T-cell (primary cell): ENCODE results near the gene CLSTN2. TPM values are rescaled to one million over a fixed set of nuclear protein-coding genes. Genes with fewer than 3 reads are reported as not detected.

Source experiments
- ATAC-seq, 4 experiments: fragments of 200-7000 bp in 3 of 4; fragments of 150-1000 bp in 1 of 4; cut with Tn5 transposase; replicated peaks in 1 of 4; 1 replicate in 3 of 4; 2 replicates in 1 of 4; pipeline ENCODE4 v1.10.0; 2021; ENCODE audit warnings: moderate library complexity in 3 of 4, mild to moderate bottlenecking in 2 of 4, moderate number of reproducible peaks in 1 of 4
- CTCF ChIA-PET, 2 donors: fragments of 300-600 bp; sonication (Branson Sonifier 250); formaldehyde crosslinking; loops; one replicate each; lab custom pipeline; 2022; ENCODE audit warnings: antibody characterized with exemption in 2 of 2; lab: Charles Lee
- POLR2A ChIA-PET, 2 donors: fragments of 300-600 bp; sonication (Branson Sonifier 250); formaldehyde crosslinking; loops; one replicate each; lab custom pipeline; 2022; ENCODE audit warnings: antibody characterized with exemption in 2 of 2; lab: Charles Lee
- DNase-seq, 35 experiments: peaks; one replicate each; pipeline versions ENCODE4 v3.0.0 to v3.0.0-alpha.2; 2013 to 2023
- H3K27ac ChIP-seq: one replicate; pipeline ENCODE4 v1.5.1; 2013; ENCODE audit warnings: low read length
- H3K27me3 ChIP-seq, 2 experiments: replicated peaks in 1 of 2; 1 replicate in 1 of 2; 2 replicates in 1 of 2; pipeline versions ENCODE4 v1.6.1 to v1.7.0; 2013; ENCODE audit warnings: low read length in 1 of 2, mixed read lengths in 1 of 2; ENCODE audit not compliant: control insufficient read depth in 2 of 2, insufficient read depth in 2 of 2; ENCODE audit errors: extremely low read depth in 1 of 2
- H3K36me3 ChIP-seq, 2 donors: 1 replicate in 1 of 2; 2 replicates in 1 of 2; pipeline versions ENCODE4 v1.6.1 to v1.7.0; 2013; ENCODE audit warnings: low read length in 1 of 2; ENCODE audit not compliant: control insufficient read depth in 2 of 2, insufficient read depth in 1 of 2; ENCODE audit errors: extremely low read depth in 1 of 2
- H3K4me1 ChIP-seq, 2 experiments: 1 replicate in 1 of 2; 2 replicates in 1 of 2; pipeline versions ENCODE4 v1.6.1 to v1.7.0; 2013; ENCODE audit warnings: low read length in 2 of 2, mixed read lengths in 1 of 2; ENCODE audit not compliant: insufficient read depth in 2 of 2, control insufficient read depth in 1 of 2; ENCODE audit errors: extremely low read depth in 1 of 2
- H3K4me3 ChIP-seq, 2 donors: 1 replicate in 1 of 2; 2 replicates in 1 of 2; pipeline versions ENCODE4 v1.5.1 to v1.7.0; 2013; ENCODE audit warnings: mild to moderate bottlenecking in 2 of 2, low read length in 1 of 2, moderate library complexity in 1 of 2; ENCODE audit not compliant: control insufficient read depth in 1 of 2; ENCODE audit errors: extremely low read depth in 1 of 2
- H3K9me3 ChIP-seq: 2 replicates; pipeline ENCODE4 v1.7.0; 2013
- H3K27ac Mint-ChIP-seq, 2 donors: one replicate each; pipeline ENCODE4 v1.8.0; 2020 to 2021; ENCODE audit warnings: mild to moderate bottlenecking in 2 of 2, mixed read lengths in 2 of 2
- H3K27me3 Mint-ChIP-seq, 2 donors: one replicate each; pipeline ENCODE4 v1.8.0; 2021 to 2022; ENCODE audit warnings: mixed read lengths in 2 of 2
- H3K36me3 Mint-ChIP-seq: one replicate; pipeline ENCODE4 v1.8.0; 2021; ENCODE audit warnings: mixed read lengths
- H3K4me1 Mint-ChIP-seq, 3 donors: one replicate each; pipeline ENCODE4 v1.8.0; 2020 to 2022; ENCODE audit warnings: mixed read lengths in 3 of 3, mild to moderate bottlenecking in 1 of 3
- H3K4me3 Mint-ChIP-seq, 3 donors: one replicate each; pipeline ENCODE4 v1.8.0; 2020 to 2022; ENCODE audit warnings: mild to moderate bottlenecking in 3 of 3, mixed read lengths in 3 of 3, moderate library complexity in 3 of 3
- H3K9me3 Mint-ChIP-seq, 3 donors: one replicate each; pipeline ENCODE4 v1.8.0; 2020 to 2022; ENCODE audit warnings: mixed read lengths in 3 of 3
- WGBS: methylation state at CpG from one replicate; pipeline ENCODE4 v1.1.5; 2013; ENCODE audit warnings: missing lambda C conversion rate; ENCODE audit not compliant: insufficient coverage; 5-methylcytosine and 5-hydroxymethylcytosine counted together
- total RNA-seq, 35 experiments: library from RNA in 6 of 35; stranded (reverse) in 6 of 35; fragments of 120-200 nt in 1 of 35; gene quantifications; one replicate each; pipeline versions ENCODE4 v1.2.1 to v1.2.4 and lab custom pipeline; 2013 to 2026

Gene CLSTN2
- total RNA-seq, 5 donors from 2014 or later (not counting 1 experiment from before 2014, with no cell fraction given): under 0.01 to 0.12 (median 0.03) TPM; not detected in 2

DNA sequence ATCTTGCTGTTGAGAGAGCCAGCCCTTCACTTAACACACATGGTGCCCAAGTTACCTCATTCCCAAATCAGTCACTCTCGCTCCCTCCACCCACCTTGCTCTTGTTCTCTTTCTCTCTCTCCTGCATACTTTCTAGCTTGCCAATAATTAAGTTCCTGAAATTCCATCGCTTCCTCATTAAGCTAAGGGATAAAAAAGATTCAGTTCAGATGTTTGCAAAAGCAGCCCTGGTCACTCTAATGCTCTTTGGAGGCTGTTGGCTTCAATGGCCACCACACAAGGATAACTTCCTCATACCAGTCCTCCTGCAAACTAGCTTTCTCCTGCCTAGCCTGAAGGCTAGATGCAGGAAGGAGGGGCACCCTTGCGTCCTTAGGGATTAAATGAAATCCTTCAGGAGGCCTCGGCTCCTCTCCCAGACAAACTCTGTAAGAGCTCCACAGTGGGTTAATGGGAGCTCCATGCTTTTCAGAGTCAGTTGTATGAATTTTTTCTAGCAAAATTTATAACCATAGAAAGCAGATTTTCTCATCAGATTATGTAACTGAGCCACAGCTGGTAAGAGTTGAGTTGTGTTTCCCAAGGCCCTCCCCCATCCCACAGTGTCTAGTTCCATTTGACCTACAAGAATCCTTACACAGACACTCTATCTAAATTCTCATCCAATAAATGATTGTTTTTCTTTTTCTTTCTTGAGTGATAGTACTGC lies 566.2 kb downstream of the CLSTN2 start:
- Mint-ChIP-seq H3K9me3 (no peaks in the 10 kb centered on the region), H3K27me3 (peaks cover 0 to 10% of the 10 kb centered on the region in 2 donors), H3K4me3 (no peak overlapping the region), H3K4me1 (no peaks in the 10 kb centered on the region), H3K27ac (no peak overlapping the region), H3K36me3 (no peaks in the 10 kb centered on the region)
- DNase-seq (no peak), ATAC-seq (no peak)
- ChIA-PET CTCF (no interaction called here), POLR2A (no interaction called here)
- Histone ChIP-seq H3K36me3 (no peaks in the 10 kb centered on the region), H3K9me3 (no peaks in the 10 kb centered on the region), H3K4me3 (no peak overlapping the region), H3K27me3 (peaks cover 0 to 7% of the 10 kb centered on the region in 2 experiments), H3K27ac (no peak overlapping the region), H3K4me1 (no peaks in the 10 kb centered on the region)
- 75% methylated on average over 1 of the region's 4 CpGs for WGBS

DNA sequence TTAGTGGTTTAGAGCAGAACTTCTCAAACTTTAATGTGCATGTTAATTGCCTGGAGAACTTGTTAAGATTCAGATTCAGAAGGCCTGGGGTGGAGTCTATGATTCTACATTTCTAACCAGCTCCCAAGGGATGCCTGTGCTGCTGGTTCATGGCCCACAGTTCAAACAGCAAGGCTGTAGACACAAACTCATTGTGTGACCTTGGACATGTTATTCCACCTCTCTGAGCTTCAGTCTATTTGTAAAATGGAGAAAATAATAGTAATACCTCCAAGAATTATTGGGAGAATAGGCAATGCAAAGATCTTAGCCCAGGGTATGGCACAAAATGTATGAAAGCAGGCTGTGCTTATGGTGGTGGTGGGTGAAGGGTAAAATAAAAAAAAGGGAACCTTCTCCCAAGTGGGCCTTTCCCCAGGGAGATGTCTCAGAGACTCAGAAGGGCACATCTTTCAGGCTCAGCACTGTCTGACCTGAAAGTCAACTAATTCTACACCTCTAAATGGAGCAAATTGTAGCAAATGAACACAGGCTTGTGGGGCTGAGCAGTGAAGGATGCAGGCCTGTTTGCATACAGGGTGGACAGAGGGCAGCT lies 566.9 kb downstream of the CLSTN2 start:
- H3K9me3 ChIP-seq: no peaks in the 10 kb centered on the region
- H3K36me3 ChIP-seq: no peaks in the 10 kb centered on the region
- no peaks in the 10 kb centered on the region for H3K9me3 Mint-ChIP-seq
- no peak overlapping the region for H3K4me3 Mint-ChIP-seq
- no peaks in the 10 kb centered on the region for H3K4me1 Mint-ChIP-seq
- no peak overlapping the region for H3K4me3 ChIP-seq
- no peaks in the 10 kb centered on the region for H3K4me1 ChIP-seq
- ChIA-PET POLR2A (no interaction called here), CTCF (no interaction called here)
- H3K27me3 ChIP-seq: peaks cover 0 to 7% of the 10 kb centered on the region in 2 experiments
- ATAC-seq (no peak), DNase-seq (no peak)
- H3K27ac Mint-ChIP-seq: no peak overlapping the region
- peaks cover 0 to 13% of the 10 kb centered on the region in 2 donors for H3K27me3 Mint-ChIP-seq
- H3K27ac ChIP-seq: no peak overlapping the region
- H3K36me3 Mint-ChIP-seq: no peaks in the 10 kb centered on the region

DNA sequence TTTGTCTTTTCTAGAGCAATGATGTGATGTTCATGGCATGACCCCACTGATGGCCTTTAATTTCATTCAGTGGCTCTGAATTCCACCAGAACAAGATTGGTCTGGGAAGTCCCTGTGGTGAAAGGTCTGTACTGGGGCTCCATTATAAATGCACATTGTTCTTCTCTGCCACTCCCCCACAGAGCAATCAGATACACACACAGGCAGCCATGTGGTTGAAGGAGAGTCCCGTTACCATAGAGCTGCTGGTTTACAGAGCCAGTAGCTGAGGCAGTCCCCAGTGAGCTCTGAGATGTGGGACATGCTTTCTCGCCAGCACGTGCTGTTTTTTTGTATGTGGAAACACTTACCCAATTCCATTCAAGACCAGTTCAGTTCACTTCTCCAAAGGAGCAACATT lies 570.2 kb downstream of the CLSTN2 start:
- POLR2A ChIA-PET: no interaction called here
- Histone ChIP-seq H3K9me3 (no peaks in the 10 kb centered on the region), H3K4me1 (no peaks in the 10 kb centered on the region), H3K27ac (no peak overlapping the region), H3K27me3 (no peaks in the 10 kb centered on the region), H3K4me3 (no peak overlapping the region), H3K36me3 (no peaks in the 10 kb centered on the region)
- no peak overlapping the region for H3K4me3 Mint-ChIP-seq
- H3K4me1 Mint-ChIP-seq: no peaks in the 10 kb centered on the region
- DNase-seq (no peak), ATAC-seq (no peak)
- H3K27ac Mint-ChIP-seq: no peak overlapping the region
- CTCF ChIA-PET: no interaction called here
- no CpG with 5 or more reads among the region's 3 CpGs for WGBS
- peaks cover 5 to 21% of the 10 kb centered on the region in 2 donors for H3K27me3 Mint-ChIP-seq
- no peaks in the 10 kb centered on the region for H3K36me3 Mint-ChIP-seq
- no peaks in the 10 kb centered on the region for H3K9me3 Mint-ChIP-seq

DNA sequence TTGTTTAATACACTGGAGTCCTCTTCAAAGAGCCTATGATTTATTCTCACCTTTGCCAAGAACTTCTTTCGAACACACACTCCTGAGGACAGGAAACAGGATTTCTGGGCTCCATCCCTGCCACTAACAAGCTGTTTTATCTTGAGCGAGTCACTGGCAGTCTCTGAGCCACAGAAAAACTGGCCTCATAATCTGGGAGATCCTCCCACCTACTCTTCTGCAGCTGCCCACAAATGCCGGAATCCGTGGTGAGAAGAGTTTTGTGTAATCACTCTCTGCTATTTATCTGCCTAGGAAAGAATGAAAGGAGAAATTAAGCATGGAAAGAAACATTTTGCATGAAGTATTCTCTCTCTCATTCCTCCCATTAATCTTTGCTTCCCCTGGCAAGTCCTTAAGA lies 570.9 kb downstream of the CLSTN2 start:
- ChIA-PET CTCF (no interaction called here), POLR2A (no interaction called here)
- Mint-ChIP-seq H3K4me1 (no peaks in the 10 kb centered on the region), H3K9me3 (no peaks in the 10 kb centered on the region), H3K4me3 (no peak overlapping the region), H3K27me3 (peaks cover 5 to 23% of the 10 kb centered on the region in 2 donors), H3K27ac (no peak overlapping the region), H3K36me3 (no peaks in the 10 kb centered on the region)
- H3K36me3 ChIP-seq: no peaks in the 10 kb centered on the region
- no peaks in the 10 kb centered on the region for H3K4me1 ChIP-seq
- ATAC-seq (no peak), DNase-seq (no peak)
- no peaks in the 10 kb centered on the region for H3K27me3 ChIP-seq
- no CpG with 5 or more reads among the region's 4 CpGs for WGBS
- no peak overlapping the region for H3K4me3 ChIP-seq
- no peak overlapping the region for H3K27ac ChIP-seq
- no peaks in the 10 kb centered on the region for H3K9me3 ChIP-seq

DNA sequence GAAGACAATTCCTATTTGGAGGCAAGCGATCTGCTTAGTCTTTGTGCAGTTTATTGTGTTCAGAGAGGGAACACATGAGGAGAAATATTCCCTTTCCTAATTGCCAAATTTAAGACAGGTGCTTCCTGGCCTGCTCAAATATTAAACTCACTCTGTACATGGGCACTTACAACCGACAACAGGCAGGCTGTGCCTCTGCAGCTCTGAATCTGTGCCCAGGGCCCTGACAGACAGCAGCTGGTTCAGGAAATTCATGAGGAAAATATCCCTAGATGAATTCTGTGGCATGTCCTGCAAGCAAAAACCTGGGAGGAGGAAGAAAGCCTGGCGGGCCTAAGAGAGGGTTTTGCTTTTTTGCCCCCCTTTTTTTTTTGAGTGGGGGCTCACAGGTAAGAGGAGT lies 573.6 kb downstream of the CLSTN2 start:
- ATAC-seq (no peak), DNase-seq (no peak)
- Histone ChIP-seq H3K9me3 (no peaks in the 10 kb centered on the region), H3K4me1 (no peaks in the 10 kb centered on the region), H3K27ac (no peak overlapping the region), H3K4me3 (no peak overlapping the region), H3K27me3 (no peaks in the 10 kb centered on the region), H3K36me3 (no peaks in the 10 kb centered on the region)
- Mint-ChIP-seq H3K27me3 (peaks cover 7 to 22% of the 10 kb centered on the region in 2 donors), H3K4me3 (no peak overlapping the region), H3K4me1 (no peaks in the 10 kb centered on the region), H3K27ac (no peak overlapping the region), H3K36me3 (no peaks in the 10 kb centered on the region), H3K9me3 (no peaks in the 10 kb centered on the region)
- WGBS: 73% methylated on average over 2 of the region's 3 CpGs
- ChIA-PET CTCF (no interaction called here), POLR2A (no interaction called here)

DNA sequence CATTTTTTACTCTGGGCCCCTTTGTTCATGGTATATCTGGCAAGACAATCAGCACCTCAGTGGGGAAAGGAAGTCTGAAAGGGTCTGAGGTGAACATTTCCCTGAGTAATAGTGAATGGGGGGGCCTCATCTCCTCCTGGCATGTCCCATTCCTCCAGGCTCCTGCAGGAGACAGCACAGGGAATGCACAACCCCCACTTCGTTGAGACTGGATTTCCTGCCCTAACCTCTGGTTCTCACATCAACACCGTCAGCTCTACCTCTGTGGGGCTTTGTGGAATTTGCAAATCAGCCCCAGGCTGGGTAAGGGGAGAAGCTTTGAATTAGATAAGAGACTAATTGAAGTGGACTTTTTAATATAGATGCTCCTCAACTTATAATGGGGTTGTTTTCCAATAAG lies 574.5 kb downstream of the CLSTN2 start:
- H3K27me3 ChIP-seq: no peaks in the 10 kb centered on the region
- H3K9me3 ChIP-seq: no peaks in the 10 kb centered on the region
- DNase-seq: no peak
- Mint-ChIP-seq H3K36me3 (no peaks in the 10 kb centered on the region), H3K27ac (no peak overlapping the region), H3K4me1 (no peaks in the 10 kb centered on the region), H3K4me3 (no peak overlapping the region), H3K9me3 (no peaks in the 10 kb centered on the region), H3K27me3 (peaks cover 7 to 23% of the 10 kb centered on the region in 2 donors)
- WGBS: no CpG with 5 or more reads among the region's 2 CpGs
- H3K4me3 ChIP-seq: no peak overlapping the region
- no peak overlapping the region for H3K27ac ChIP-seq
- no peaks in the 10 kb centered on the region for H3K4me1 ChIP-seq
- ATAC-seq: no peak
- ChIA-PET POLR2A (no interaction called here), CTCF (no interaction called here)
- no peaks in the 10 kb centered on the region for H3K36me3 ChIP-seq
